Measurements from ENCODE around the gene SMYD3. TPM values are rescaled to one million over a fixed set of nuclear protein-coding genes. Genes with fewer than 3 reads are reported as not detected.

Gene SMYD3
- polyA plus RNA-seq, 2 of the 4 experiments (the other 2 are of a cell fraction) = 18.2 to 35.2 TPM

DNA sequence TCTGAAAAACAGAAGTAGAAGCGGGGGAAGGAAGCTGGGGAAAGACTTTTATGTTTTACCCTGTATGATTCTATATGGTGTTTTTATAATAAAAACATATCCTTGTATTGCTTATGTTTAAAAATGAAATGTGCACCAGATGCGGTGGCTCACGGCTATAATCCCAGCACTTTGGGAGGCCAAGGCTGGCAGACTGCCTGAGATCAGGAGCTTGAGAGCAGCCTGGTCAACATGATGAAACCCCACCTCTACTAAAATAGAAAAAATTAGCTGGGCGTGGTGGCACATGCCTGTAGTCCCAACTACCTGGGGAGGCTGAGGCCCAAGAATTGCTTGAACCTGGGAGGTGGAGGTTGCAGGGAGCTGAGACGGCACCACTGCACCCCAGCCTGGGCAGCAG lies 155.4 kb downstream of the SMYD3 start:
- TF ChIP-seq, protein P1, sequence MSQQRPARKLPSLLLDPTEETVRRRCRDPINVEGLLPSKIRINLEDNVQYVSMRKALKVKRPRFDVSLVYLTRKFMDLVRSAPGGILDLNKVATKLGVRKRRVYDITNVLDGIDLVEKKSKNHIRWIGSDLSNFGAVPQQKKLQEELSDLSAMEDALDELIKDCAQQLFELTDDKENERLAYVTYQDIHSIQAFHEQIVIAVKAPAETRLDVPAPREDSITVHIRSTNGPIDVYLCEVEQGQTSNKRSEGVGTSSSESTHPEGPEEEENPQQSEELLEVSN (IDR thresholded peaks at IDR 0.05; ENCODE audit: borderline replicate concordance, low read depth) = no peak
- TF ChIP-seq, protein P2, sequence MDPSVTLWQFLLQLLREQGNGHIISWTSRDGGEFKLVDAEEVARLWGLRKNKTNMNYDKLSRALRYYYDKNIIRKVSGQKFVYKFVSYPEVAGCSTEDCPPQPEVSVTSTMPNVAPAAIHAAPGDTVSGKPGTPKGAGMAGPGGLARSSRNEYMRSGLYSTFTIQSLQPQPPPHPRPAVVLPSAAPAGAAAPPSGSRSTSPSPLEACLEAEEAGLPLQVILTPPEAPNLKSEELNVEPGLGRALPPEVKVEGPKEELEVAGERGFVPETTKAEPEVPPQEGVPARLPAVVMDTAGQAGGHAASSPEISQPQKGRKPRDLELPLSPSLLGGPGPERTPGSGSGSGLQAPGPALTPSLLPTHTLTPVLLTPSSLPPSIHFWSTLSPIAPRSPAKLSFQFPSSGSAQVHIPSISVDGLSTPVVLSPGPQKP (IDR thresholded peaks at IDR 0.05; ENCODE audit: low read depth, low read length) = no peak
- TF ChIP-seq JUNB (IDR thresholded peaks at IDR 0.05) (no peak), ESRRA (IDR thresholded peaks at IDR 0.05; ENCODE audit: borderline replicate concordance, low read length) (no peak), CBX2 (IDR thresholded peaks at IDR 0.05; ENCODE audit: borderline replicate concordance, low read depth) (no peak), TP53 (CRISPR knock-in tag; IDR thresholded peaks at IDR 0.05) (no peak), SMC3 (IDR thresholded peaks at IDR 0.05) (no peak)
- TF ChIP-seq, protein P3, sequence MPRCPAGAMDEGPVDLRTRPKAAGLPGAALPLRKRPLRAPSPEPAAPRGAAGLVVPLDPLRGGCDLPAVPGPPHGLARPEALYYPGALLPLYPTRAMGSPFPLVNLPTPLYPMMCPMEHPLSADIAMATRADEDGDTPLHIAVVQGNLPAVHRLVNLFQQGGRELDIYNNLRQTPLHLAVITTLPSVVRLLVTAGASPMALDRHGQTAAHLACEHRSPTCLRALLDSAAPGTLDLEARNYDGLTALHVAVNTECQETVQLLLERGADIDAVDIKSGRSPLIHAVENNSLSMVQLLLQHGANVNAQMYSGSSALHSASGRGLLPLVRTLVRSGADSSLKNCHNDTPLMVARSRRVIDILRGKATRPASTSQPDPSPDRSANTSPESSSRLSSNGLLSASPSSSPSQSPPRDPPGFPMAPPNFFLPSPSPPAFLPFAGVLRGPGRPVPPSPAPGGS (IDR thresholded peaks at IDR 0.05) = no peak
- no peak for ATAC-seq
- H3K4me1 ChIP-seq = peaks cover 11% of the 10 kb centered on the region; the same call in 2 of the 3 replicates
- WGBS (ENCODE audit: missing lambda C conversion rate) = 83% methylated on average over 5 of the region's 5 CpGs
- H3K4me2 ChIP-seq = no peak overlapping the region
- no peak overlapping the region for H3K4me3 ChIP-seq
- no peaks in the 10 kb centered on the region for H3K9me3 ChIP-seq
- ChIA-PET CTCF (no interaction called here), POLR2A (no interaction called here)
- no peak overlapping the region for H3K27ac ChIP-seq
- FAIRE-seq = no peak
- no peak for DNase-seq (ENCODE audit: low read depth in 1 of 2, low spot score in 1 of 2)

DNA sequence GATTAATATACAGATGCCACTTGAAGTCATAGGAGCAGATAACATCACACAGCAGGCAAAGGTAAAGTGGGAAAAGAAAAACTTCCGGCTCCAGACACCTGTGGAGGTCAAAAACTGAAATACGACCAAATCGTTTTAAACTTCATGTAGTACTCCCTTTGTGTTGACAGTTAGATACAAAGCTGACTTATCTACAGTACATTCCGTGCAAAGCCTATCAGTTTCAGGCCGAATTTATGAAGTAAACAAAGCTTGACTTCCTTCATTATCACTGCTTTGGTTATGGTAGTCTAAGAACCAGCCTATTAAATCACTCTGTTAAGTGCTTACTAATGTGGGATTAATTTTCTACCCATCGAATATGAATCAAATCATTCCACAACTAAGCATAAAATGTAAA lies 156.3 kb downstream of the SMYD3 start:
- Histone ChIP-seq H3K4me1 (peaks cover 2% of the 10 kb centered on the region; the same call in 1 of the 3 replicates), H3K27ac (no peak overlapping the region), H3K9me3 (no peaks in the 10 kb centered on the region), H3K4me3 (no peak overlapping the region), H3K4me2 (no peak overlapping the region)
- FAIRE-seq = no peak
- DNase-seq (ENCODE audit: low read depth in 1 of 2, low spot score in 1 of 2) = no peak
- ChIA-PET CTCF (no interaction called here), POLR2A (no interaction called here)
- TF ChIP-seq HEYL (CRISPR knock-in tag; IDR thresholded peaks at IDR 0.05) = no peak
- TF ChIP-seq, protein P4, sequence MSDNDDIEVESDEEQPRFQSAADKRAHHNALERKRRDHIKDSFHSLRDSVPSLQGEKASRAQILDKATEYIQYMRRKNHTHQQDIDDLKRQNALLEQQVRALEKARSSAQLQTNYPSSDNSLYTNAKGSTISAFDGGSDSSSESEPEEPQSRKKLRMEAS (IDR thresholded peaks at IDR 0.05) = no peak
- TF ChIP-seq, protein P5, sequence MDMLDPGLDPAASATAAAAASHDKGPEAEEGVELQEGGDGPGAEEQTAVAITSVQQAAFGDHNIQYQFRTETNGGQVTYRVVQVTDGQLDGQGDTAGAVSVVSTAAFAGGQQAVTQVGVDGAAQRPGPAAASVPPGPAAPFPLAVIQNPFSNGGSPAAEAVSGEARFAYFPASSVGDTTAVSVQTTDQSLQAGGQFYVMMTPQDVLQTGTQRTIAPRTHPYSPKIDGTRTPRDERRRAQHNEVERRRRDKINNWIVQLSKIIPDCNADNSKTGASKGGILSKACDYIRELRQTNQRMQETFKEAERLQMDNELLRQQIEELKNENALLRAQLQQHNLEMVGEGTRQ (IDR thresholded peaks at IDR 0.05) = no peak
- TF ChIP-seq TP53 (CRISPR knock-in tag; IDR thresholded peaks at IDR 0.05) = no peak
- TF ChIP-seq, protein P6, sequence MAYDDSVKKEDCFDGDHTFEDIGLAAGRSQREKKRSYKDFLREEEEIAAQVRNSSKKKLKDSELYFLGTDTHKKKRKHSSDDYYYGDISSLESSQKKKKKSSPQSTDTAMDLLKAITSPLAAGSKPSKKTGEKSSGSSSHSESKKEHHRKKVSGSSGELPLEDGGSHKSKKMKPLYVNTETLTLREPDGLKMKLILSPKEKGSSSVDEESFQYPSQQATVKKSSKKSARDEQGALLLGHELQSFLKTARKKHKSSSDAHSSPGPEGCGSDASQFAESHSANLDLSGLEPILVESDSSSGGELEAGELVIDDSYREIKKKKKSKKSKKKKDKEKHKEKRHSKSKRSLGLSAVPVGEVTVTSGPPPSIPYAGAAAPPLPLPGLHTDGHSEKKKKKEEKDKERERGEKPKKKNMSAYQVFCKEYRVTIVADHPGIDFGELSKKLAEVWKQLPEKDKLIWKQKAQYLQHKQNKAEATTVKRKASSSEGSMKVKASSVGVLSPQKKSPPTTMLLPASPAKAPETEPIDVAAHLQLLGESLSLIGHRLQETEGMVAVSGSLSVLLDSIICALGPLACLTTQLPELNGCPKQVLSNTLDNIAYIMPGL (CRISPR knock-in tag; IDR thresholded peaks at IDR 0.05; ENCODE audit: borderline replicate concordance) = no peak
- no peak for TF ChIP-seq FOSB (CRISPR knock-in tag; IDR thresholded peaks at IDR 0.05)
- 83% methylated on average over 6 of the region's 6 CpGs for whole genome bisulfite sequencing (ENCODE audit: missing lambda C conversion rate)
- no peak for ATAC-seq

DNA sequence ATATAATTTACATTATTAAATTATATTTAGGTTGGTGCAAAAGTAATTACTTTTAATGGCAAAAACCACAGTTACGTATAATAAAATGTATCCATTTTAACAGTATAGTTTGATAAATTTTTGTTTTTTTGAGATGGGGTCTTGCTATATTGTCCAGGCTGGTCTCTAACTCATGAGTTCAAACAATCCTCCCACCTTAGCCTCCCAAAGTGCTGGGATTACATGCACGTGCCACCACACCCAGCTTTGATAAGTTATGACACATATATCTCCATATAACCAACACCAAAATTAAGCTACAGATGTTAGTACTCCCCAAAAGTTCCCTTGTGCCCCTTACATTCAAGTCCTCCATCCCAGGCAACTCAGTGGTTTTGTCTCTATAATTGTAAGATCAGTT lies 163.1 kb downstream of the SMYD3 start:
- FAIRE-seq = no peak
- TF ChIP-seq TP53 (CRISPR knock-in tag; IDR thresholded peaks at IDR 0.05) = no peak
- no peak for TF ChIP-seq ZNF302 (CRISPR knock-in tag; IDR thresholded peaks at IDR 0.05)
- TF ChIP-seq CEBPB (IDR thresholded peaks at IDR 0.05) = no peak
- no peak for TF ChIP-seq RNF2 (IDR thresholded peaks at IDR 0.05; ENCODE audit: borderline replicate concordance, low read depth)
- no peak for TF ChIP-seq ESRRA (IDR thresholded peaks at IDR 0.05; ENCODE audit: borderline replicate concordance, low read length)
- no peak for TF ChIP-seq HEYL (CRISPR knock-in tag; IDR thresholded peaks at IDR 0.05)
- no peak for TF ChIP-seq HOXB13 (CRISPR knock-in tag; IDR thresholded peaks at IDR 0.05; ENCODE audit: low read depth)
- no peak for TF ChIP-seq HDAC2 (IDR thresholded peaks at IDR 0.05)
- TF ChIP-seq POLR2AphosphoS2 (conservative IDR thresholded peaks at IDR 0.05; ENCODE audit: low read length) = no peak
- TF ChIP-seq MAFK (IDR thresholded peaks at IDR 0.05; ENCODE audit: partially characterized antibody) = no peak
- TF ChIP-seq GATA3 (IDR thresholded peaks at IDR 0.05; ENCODE audit: borderline replicate concordance) = no peak
- TF ChIP-seq EHF (CRISPR knock-in tag; IDR thresholded peaks at IDR 0.05) = no peak
- no peak for TF ChIP-seq BHLHE40 (IDR thresholded peaks at IDR 0.05; ENCODE audit: low read depth, low read length)
- TF ChIP-seq EHMT2 (IDR thresholded peaks at IDR 0.05; ENCODE audit: low read depth) = no peak
- TF ChIP-seq, protein P1 (IDR thresholded peaks at IDR 0.05; ENCODE audit: borderline replicate concordance, low read depth) = no peak
- TF ChIP-seq RFX5 (IDR thresholded peaks at IDR 0.05) = no peak
- 90% methylated on average over 2 of the region's 2 CpGs for WGBS (ENCODE audit: missing lambda C conversion rate)
- no peaks in the 10 kb centered on the region for H3K4me1 ChIP-seq
- CTCF ChIA-PET = no interaction called here
- H3K4me2 ChIP-seq = no peak overlapping the region
- POLR2A ChIA-PET = no interaction called here
- H3K4me3 ChIP-seq = no peak overlapping the region
- DNase-seq (ENCODE audit: low read depth in 1 of 2, low spot score in 1 of 2) = no peak
- peaks cover 6% of the 10 kb centered on the region; the same call in 1 of the 3 replicates for H3K9me3 ChIP-seq
- ATAC-seq = no peak
- H3K27ac ChIP-seq = no peak overlapping the region
